ENCODE results near the gene EFCAB7.

Gene EFCAB7

GRCh38 chr1:63532727-63533126, 9.4 kb downstream of the EFCAB7 start:
- Mint-ChIP-seq H3K27ac (no peak overlapping the region), H3K4me1 (ENCODE audit: low read depth) (no peaks in the 10 kb centered on the region), H3K36me3 (peaks cover 4% of the 10 kb centered on the region), H3K27me3 (no peaks in the 10 kb centered on the region), H3K4me3 (no peak overlapping the region), H3K9me3 (ENCODE audit: low read depth) (no peaks in the 10 kb centered on the region)

GRCh38 chr1:63533931-63534330, 10.6 kb downstream of the EFCAB7 start:
- H3K4me1 Mint-ChIP-seq (ENCODE audit: low read depth) = no peaks in the 10 kb centered on the region
- H3K27me3 Mint-ChIP-seq = no peaks in the 10 kb centered on the region
- H3K36me3 Mint-ChIP-seq = peaks cover 4% of the 10 kb centered on the region

DNA sequence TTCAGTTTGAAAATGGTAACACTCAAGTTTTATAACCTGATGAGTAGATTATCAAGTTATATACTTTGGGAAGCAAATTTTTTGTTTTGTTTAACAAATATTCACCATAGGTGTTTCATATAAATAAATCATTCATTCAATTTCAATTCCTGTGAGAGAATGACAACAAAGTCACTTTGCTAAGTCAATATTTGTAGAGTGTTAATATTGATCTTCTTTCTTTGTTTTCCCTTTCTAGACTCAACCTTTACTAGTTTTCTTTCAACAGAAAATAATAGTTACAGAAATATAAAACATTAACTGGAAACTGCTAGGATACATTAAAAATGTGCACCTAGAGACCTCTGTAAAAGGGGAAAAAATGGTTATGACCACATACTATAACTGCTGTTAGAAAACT, 11.1 kb downstream of the EFCAB7 start:
- no peak overlapping the region for H3K27ac Mint-ChIP-seq
- H3K9me3 Mint-ChIP-seq (ENCODE audit: low read depth) = no peaks in the 10 kb centered on the region
- H3K4me1 Mint-ChIP-seq (ENCODE audit: low read depth) = no peaks in the 10 kb centered on the region
- H3K4me3 Mint-ChIP-seq = no peak overlapping the region
- H3K36me3 Mint-ChIP-seq = peaks cover 4% of the 10 kb centered on the region
- no peaks in the 10 kb centered on the region for H3K27me3 Mint-ChIP-seq

More at GRCh38 chr1:63533931-63534330, 10.6 kb downstream of the EFCAB7 start:
- Mint-ChIP-seq H3K9me3 (ENCODE audit: low read depth) (no peaks in the 10 kb centered on the region), H3K27ac (no peak overlapping the region), H3K4me3 (no peak overlapping the region)

DNA sequence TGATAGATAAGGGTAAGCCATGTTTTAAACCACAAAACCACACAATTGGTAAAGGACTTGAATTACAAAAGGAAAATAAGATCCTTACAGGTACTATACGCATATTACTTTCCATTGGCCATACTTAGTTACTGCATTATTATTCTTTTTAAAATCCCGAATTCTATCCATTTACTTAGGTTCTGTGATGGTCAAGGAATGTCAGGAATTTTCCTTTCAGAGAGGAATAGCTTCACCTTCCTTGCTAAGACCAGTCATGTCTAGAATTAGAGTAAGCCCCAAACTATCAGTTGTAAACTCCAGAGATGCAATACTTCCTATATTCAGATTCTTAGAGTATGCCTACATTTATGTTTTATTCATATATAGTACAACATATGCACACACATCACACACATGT, 13.7 kb downstream of the EFCAB7 start:
- no peaks in the 10 kb centered on the region for H3K4me1 Mint-ChIP-seq (ENCODE audit: low read depth)
- peaks cover 4% of the 10 kb centered on the region for H3K36me3 Mint-ChIP-seq
- no peak overlapping the region for H3K27ac Mint-ChIP-seq
- no peaks in the 10 kb centered on the region for H3K9me3 Mint-ChIP-seq (ENCODE audit: low read depth)
- H3K4me3 Mint-ChIP-seq = no peak overlapping the region
- no peaks in the 10 kb centered on the region for H3K27me3 Mint-ChIP-seq

DNA sequence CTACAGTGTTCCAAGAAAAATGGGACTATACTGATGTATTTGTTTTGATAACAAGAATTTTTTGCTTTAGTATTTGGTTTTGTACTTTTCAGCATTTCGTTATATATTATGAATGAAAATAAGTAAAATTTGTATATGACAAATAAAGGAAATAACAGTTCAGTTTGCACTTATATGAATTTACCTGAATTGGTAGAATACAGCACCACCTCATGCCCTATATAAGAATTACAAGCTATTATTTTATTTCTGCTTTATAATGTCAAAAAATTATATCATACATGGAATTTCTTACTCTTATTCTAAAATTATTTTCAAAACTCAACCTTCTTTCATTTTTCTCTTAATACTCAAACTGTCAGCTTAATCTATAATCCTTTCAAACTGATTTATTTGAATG, 14.6 kb downstream of the EFCAB7 start:
- Mint-ChIP-seq H3K4me1 (ENCODE audit: low read depth) (no peaks in the 10 kb centered on the region), H3K4me3 (no peak overlapping the region), H3K9me3 (ENCODE audit: low read depth) (no peaks in the 10 kb centered on the region), H3K27ac (no peak overlapping the region), H3K36me3 (peaks cover 4% of the 10 kb centered on the region), H3K27me3 (no peaks in the 10 kb centered on the region)

DNA sequence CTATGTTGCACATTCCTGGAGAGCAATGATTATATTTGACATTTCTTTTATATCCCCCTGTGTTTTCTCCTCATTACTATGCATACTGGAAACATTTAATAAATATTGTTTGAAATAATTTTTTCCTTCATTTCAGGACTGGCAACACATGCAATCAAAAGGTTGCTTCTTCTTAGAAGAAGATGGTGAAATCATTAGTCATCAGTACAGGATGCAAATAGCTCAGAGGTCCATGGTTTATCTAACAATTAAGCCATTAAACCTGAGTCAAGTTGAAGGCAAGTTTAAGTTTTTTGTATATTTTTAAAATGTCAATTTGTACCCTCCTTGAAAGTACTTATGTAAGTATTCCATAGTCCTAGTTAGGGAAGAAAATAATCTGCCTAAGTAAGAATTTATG, 22.5 kb downstream of the EFCAB7 start:
- peaks cover 3% of the 10 kb centered on the region for H3K36me3 Mint-ChIP-seq
- H3K4me3 Mint-ChIP-seq = no peak overlapping the region
- H3K27me3 Mint-ChIP-seq = no peaks in the 10 kb centered on the region
- H3K4me1 Mint-ChIP-seq (ENCODE audit: low read depth) = no peaks in the 10 kb centered on the region
- no peaks in the 10 kb centered on the region for H3K9me3 Mint-ChIP-seq (ENCODE audit: low read depth)
- no peak overlapping the region for H3K27ac Mint-ChIP-seq

DNA sequence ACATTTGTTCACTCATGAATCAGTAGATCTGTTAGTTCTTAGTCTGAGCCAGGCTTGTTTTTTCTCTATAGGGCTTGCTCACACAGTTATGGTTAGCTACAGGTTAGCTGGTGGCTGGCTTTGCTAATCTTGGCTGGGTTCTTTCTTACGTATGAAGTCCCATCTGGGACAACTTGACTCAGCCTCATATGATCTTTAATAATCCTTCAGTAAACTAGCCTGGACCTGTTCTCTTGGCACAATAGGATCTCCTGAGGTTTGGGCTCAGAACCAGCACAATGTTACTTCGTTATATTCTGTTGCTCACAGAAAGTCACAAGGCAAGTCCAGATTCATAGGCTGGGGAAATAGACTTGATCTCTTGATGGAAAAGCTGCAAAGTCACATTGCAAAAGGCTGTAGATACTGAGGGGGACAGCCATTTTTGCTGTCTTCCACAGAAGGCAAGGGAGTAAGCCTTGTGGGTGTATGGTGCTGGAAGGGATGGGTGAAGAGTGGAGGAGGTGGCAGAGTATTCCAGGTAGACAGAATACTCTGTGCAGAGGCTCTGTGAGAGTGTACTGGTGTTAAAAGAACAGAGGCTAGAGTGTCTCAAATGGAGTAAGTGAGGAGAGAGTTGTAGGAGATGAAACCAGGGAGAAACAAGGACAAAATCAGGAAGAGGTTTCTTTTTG, 24.4 kb downstream of the EFCAB7 start:
- H3K9me3 Mint-ChIP-seq (ENCODE audit: low read depth) = no peaks in the 10 kb centered on the region
- peaks cover 3% of the 10 kb centered on the region for H3K36me3 Mint-ChIP-seq
- no peaks in the 10 kb centered on the region for H3K4me1 Mint-ChIP-seq (ENCODE audit: low read depth)
- H3K27me3 Mint-ChIP-seq = no peaks in the 10 kb centered on the region
- H3K4me3 Mint-ChIP-seq = no peak overlapping the region
- H3K27ac Mint-ChIP-seq = no peak overlapping the region

GRCh38 chr1:63548303-63548702, 25.0 kb downstream of the EFCAB7 start:
- H3K27me3 Mint-ChIP-seq = no peaks in the 10 kb centered on the region
- H3K27ac Mint-ChIP-seq = no peak overlapping the region
- peaks cover 3% of the 10 kb centered on the region for H3K36me3 Mint-ChIP-seq
- no peak overlapping the region for H3K4me3 Mint-ChIP-seq
- no peaks in the 10 kb centered on the region for H3K9me3 Mint-ChIP-seq (ENCODE audit: low read depth)
- no peaks in the 10 kb centered on the region for H3K4me1 Mint-ChIP-seq (ENCODE audit: low read depth)

DNA sequence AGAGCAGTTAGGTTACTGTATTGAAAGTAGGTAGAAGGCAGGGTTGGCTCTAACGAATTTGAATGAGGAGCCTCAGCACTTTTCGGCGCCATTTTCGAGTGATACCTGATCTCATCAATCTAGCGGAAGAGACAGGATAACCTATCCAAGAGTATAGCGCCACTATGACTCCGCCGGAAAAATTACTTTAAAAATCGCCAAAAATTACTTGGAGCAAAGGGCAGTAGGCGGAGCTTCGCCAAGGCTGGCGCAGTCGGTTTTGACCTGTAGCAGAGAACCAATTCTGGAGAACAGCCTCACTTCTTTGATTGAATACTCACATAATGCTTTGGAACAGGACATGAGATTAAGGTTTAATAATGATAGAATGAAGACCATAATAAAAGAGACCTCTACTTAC, 25.6 kb downstream of the EFCAB7 start:
- no peaks in the 10 kb centered on the region for H3K9me3 Mint-ChIP-seq (ENCODE audit: low read depth)
- peaks cover 4% of the 10 kb centered on the region for H3K36me3 Mint-ChIP-seq
- H3K4me3 Mint-ChIP-seq = no peak overlapping the region
- no peaks in the 10 kb centered on the region for H3K4me1 Mint-ChIP-seq (ENCODE audit: low read depth)
- no peaks in the 10 kb centered on the region for H3K27me3 Mint-ChIP-seq
- H3K27ac Mint-ChIP-seq = no peak overlapping the region

GRCh38 chr1:63555480-63555879, 32.2 kb downstream of the EFCAB7 start:
- Mint-ChIP-seq H3K36me3 (peaks cover 8% of the 10 kb centered on the region), H3K27ac (no peak overlapping the region), H3K4me1 (ENCODE audit: low read depth) (no peaks in the 10 kb centered on the region), H3K4me3 (no peak overlapping the region), H3K27me3 (no peaks in the 10 kb centered on the region), H3K9me3 (ENCODE audit: low read depth) (no peaks in the 10 kb centered on the region)

DNA sequence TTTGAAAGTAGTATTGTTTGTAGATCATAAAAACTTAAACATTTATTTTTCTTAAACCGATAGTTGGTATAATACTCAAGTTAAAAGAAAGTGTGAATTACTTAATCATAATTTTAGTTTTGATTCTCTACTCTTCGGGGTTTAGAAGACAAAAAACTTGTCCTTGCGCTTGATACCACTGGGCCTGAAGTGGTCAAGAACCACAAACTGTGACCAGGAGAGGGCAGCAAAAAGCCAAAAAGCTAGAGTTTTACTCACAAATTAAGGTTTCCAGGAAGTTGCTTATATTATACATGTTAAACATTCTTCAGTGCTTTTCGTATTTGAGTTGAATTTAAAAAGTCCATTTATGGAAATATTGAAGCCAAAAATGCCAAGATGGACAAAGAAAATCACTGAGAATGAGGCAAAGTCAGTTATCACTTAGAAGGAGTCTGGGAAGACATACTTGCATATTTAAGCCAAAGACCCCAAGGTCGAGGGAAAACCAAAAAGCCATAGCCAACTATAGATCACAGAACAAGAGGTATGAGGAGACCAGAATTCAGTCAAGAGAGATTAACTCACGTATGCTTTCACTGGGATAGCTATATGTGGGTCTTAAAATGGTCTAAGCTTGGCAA, 34.2 kb downstream of the EFCAB7 start:
- no peaks in the 10 kb centered on the region for H3K27me3 Mint-ChIP-seq
- no peaks in the 10 kb centered on the region for H3K9me3 Mint-ChIP-seq (ENCODE audit: low read depth)
- no peaks in the 10 kb centered on the region for H3K4me1 Mint-ChIP-seq (ENCODE audit: low read depth)
- H3K4me3 Mint-ChIP-seq = no peak overlapping the region
- H3K27ac Mint-ChIP-seq = no peak overlapping the region
- peaks cover 14% of the 10 kb centered on the region for H3K36me3 Mint-ChIP-seq

DNA sequence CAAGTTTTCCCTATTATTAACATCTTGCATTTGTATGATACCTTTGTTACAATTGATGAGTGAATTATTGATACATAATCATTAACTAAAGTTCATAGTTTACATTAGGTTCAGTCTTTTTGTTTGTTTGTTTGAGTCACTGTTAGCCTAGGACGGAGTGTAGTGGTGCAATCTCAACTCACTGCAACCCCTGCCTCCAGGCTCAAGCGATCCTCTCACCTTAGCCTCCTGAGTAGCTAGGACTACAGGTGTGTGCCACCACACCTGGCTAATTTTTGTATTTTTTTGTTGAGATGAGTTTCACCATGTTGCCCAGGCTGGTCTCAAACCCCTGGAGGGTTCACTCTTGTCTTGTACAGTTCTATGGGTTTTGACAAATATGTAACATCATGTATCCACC, 36.0 kb downstream of the EFCAB7 start:
- H3K36me3 Mint-ChIP-seq = peaks cover 13% of the 10 kb centered on the region
- H3K9me3 Mint-ChIP-seq (ENCODE audit: low read depth) = no peaks in the 10 kb centered on the region
- H3K27ac Mint-ChIP-seq = no peak overlapping the region
- H3K27me3 Mint-ChIP-seq = no peaks in the 10 kb centered on the region
- H3K4me1 Mint-ChIP-seq (ENCODE audit: low read depth) = no peaks in the 10 kb centered on the region
- H3K4me3 Mint-ChIP-seq = no peak overlapping the region

GRCh38 chr1:63563745-63564144, 40.4 kb downstream of the EFCAB7 start:
- Mint-ChIP-seq H3K36me3 (peaks cover 14% of the 10 kb centered on the region), H3K4me1 (ENCODE audit: low read depth) (no peaks in the 10 kb centered on the region), H3K27ac (no peak overlapping the region), H3K4me3 (no peak overlapping the region), H3K27me3 (no peaks in the 10 kb centered on the region), H3K9me3 (ENCODE audit: low read depth) (no peaks in the 10 kb centered on the region)

- H3K27ac Mint-ChIP-seq = no peak overlapping the region
These were observed 45.7 kb downstream of the EFCAB7 start for GRCh38 chr1:63569068-63569467.

DNA sequence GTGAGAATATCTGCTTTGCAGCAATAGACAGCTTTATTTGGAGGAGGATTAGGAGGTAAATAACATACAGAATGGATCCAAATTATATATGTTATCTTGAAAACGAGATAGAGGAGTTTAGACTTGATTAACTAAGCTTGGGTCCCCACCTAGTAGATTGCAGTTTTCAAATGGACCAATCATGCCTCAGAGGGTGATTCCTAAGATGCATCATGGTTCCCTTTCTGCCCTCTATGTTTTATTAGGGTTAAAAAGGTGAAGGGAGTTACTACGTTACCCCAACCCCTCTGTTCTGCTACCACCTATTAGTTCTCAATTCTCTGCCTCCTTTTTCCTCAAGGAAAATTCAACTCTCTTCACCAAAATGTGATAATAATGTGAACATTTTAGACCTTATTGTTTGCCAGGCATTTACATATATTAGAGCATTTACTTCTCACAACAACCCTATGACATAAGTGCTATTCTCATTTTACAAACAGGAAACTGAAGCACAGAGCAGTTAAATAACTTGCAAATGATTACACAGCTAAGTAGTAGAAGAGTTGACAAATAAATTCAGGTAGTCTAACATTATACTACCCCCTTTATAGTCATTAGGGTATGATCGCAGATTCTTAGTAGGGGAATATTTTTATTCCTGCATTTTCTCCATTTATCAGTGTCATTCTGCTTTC, 46.5 kb downstream of the EFCAB7 start:
- Mint-ChIP-seq H3K27ac (no peak overlapping the region), H3K27me3 (no peaks in the 10 kb centered on the region), H3K9me3 (ENCODE audit: low read depth) (no peaks in the 10 kb centered on the region), H3K36me3 (peaks cover 4% of the 10 kb centered on the region), H3K4me3 (no peak overlapping the region), H3K4me1 (ENCODE audit: low read depth) (no peaks in the 10 kb centered on the region)

More at GRCh38 chr1:63569068-63569467, 45.7 kb downstream of the EFCAB7 start:
- no peak overlapping the region for H3K4me3 Mint-ChIP-seq
- no peaks in the 10 kb centered on the region for H3K9me3 Mint-ChIP-seq (ENCODE audit: low read depth)
- no peaks in the 10 kb centered on the region for H3K4me1 Mint-ChIP-seq (ENCODE audit: low read depth)
- peaks cover 7% of the 10 kb centered on the region for H3K36me3 Mint-ChIP-seq
- no peaks in the 10 kb centered on the region for H3K27me3 Mint-ChIP-seq
